Smooth muscle cell (in vitro differentiated cells): ENCODE results near the gene UGT1A8. TPM values are rescaled to one million over a fixed set of nuclear protein-coding genes. Genes with fewer than 3 reads are reported as not detected.

Experiments used
- DNase-seq: peaks from one replicate; lab custom pipeline; 2025; ENCODE audit not compliant: unreplicated experiment; lab: John Stamatoyannopoulos, UW
- H2AFZ ChIP-seq: fragments of 200-600 bp; sonication (generic); 2 replicates; pipeline ENCODE4 v1.6.0; 2016; ENCODE audit warnings: antibody characterized with exemption, low read depth, mild to moderate bottlenecking
- H3F3A ChIP-seq: fragments of 200-600 bp; sonication (generic); 2 replicates; pipeline ENCODE4 v1.6.0; 2017; ENCODE audit warnings: antibody characterized with exemption, low read depth
- H3K27ac ChIP-seq: fragments of 200-600 bp; sonication (generic); 2 replicates; pipeline ENCODE4 v1.5.1; 2016; ENCODE audit warnings: low read depth, mild to moderate bottlenecking
- H3K27me3 ChIP-seq: fragments of 200-600 bp; sonication (generic); 2 replicates; pipeline ENCODE4 v1.6.1; 2016; ENCODE audit warnings: low read depth, mild to moderate bottlenecking
- H3K36me3 ChIP-seq: fragments of 200-600 bp; sonication (generic); 2 replicates; pipeline ENCODE4 v1.5.1; 2016; ENCODE audit warnings: low read depth
- H3K4me1 ChIP-seq: fragments of 200-600 bp; sonication (generic); 2 replicates; pipeline ENCODE4 v1.5.1; 2016; ENCODE audit warnings: low read depth
- H3K4me2 ChIP-seq: fragments of 200-600 bp; sonication (generic); 2 replicates; pipeline ENCODE4 v1.6.0; 2016; ENCODE audit warnings: mild to moderate bottlenecking
- H3K4me3 ChIP-seq: fragments of 200-600 bp; sonication (generic); 2 replicates; pipeline ENCODE4 v1.5.1; 2016; ENCODE audit warnings: mild to moderate bottlenecking
- H3K79me2 ChIP-seq: fragments of 200-600 bp; sonication (generic); 2 replicates; pipeline ENCODE4 v1.6.0; 2016; ENCODE audit warnings: low read depth, mild to moderate bottlenecking
- H3K9ac ChIP-seq: fragments of 200-600 bp; sonication (generic); 2 replicates; pipeline ENCODE4 v1.6.0; 2016; ENCODE audit warnings: low read depth
- H3K9me3 ChIP-seq: fragments of 200-600 bp; sonication (generic); replicated peaks from 2 replicates; pipeline ENCODE4 v1.5.1; 2016; ENCODE audit warnings: low read depth
- H4K20me1 ChIP-seq: fragments of 200-600 bp; sonication (generic); 2 replicates; pipeline ENCODE4 v1.6.0; 2016; ENCODE audit warnings: low read depth
- CTCF ChIP-seq: fragments of 200-600 bp; sonication (generic); IDR thresholded peaks from 2 replicates; pipeline ENCODE4 v1.5.1; 2017; ENCODE audit warnings: borderline replicate concordance, mild to moderate bottlenecking, antibody characterized with exemption; ENCODE audit not compliant: insufficient read depth, poor library complexity, severe bottlenecking
- WGBS: methylation state at CpG from one replicate; pipeline ENCODE4 v1.1.7; 2016; ENCODE audit warnings: low lambda C conversion rate; 5-methylcytosine and 5-hydroxymethylcytosine counted together
- polyA plus RNA-seq: library from polyadenylated mRNA; unstranded; fragments of >200 nt; fragmentation: Nextera tagmentation; extraction: Ambion mirVana; gene quantifications from 2 replicates; pipeline ENCODE4 v1.2.1, GENCODE V29; 2016
- total RNA-seq: library from RNA; depleted of rRNA; stranded (reverse); fragments of >200 nt; gene quantifications from 2 replicates; pipeline ENCODE4 v1.2.3, GENCODE V29; 2014

UGT1A8 gene
- total and polyA plus RNA-seq, 2 experiments from 2014 or later = not detected

GRCh38 chr2:233793465-233794127 is 176.2 kb downstream of the UGT1A8 start:
- Histone ChIP-seq H3K27me3 (no peaks in the 10 kb centered on the region), H3F3A (no peaks in the 10 kb centered on the region), H3K36me3 (no peaks in the 10 kb centered on the region), H3K27ac (no peak overlapping the region), H3K4me3 (no peak overlapping the region), H4K20me1 (no peaks in the 10 kb centered on the region), H2AFZ (no peak overlapping the region), H3K4me2 (no peak overlapping the region), H3K9ac (no peak overlapping the region), H3K9me3 (no peaks in the 10 kb centered on the region), H3K4me1 (no peaks in the 10 kb centered on the region), H3K79me2 (no peaks in the 10 kb centered on the region)
- no peak for DNase-seq
- TF ChIP-seq CTCF = no peak
- WGBS = 90% methylated on average over 18 of the region's 18 CpGs

- no peak overlapping the region for H3K4me2 ChIP-seq
- H3K27ac ChIP-seq = no peak overlapping the region
- no peak overlapping the region for H3K9ac ChIP-seq
- DNase-seq = no peak
- no peak overlapping the region for H2AFZ ChIP-seq
- H3K9me3 ChIP-seq = no peaks in the 10 kb centered on the region
- H3F3A ChIP-seq = no peaks in the 10 kb centered on the region
- TF ChIP-seq CTCF = no peak
- H4K20me1 ChIP-seq = no peaks in the 10 kb centered on the region
- H3K4me3 ChIP-seq = no peak overlapping the region
- no peaks in the 10 kb centered on the region for H3K27me3 ChIP-seq
- H3K36me3 ChIP-seq = no peaks in the 10 kb centered on the region
- 93% methylated on average over 17 of the region's 17 CpGs for WGBS
- no peaks in the 10 kb centered on the region for H3K4me1 ChIP-seq
- H3K79me2 ChIP-seq = no peaks in the 10 kb centered on the region
Measured at GRCh38 chr2:233794128-233794658, 176.8 kb downstream of the UGT1A8 start.

- H3K9me3 ChIP-seq = no peaks in the 10 kb centered on the region
- H3K4me1 ChIP-seq = no peaks in the 10 kb centered on the region
- WGBS = 93% methylated on average over 13 of the region's 13 CpGs
- DNase-seq = no peak
- no peak overlapping the region for H3K4me2 ChIP-seq
- H3F3A ChIP-seq = no peaks in the 10 kb centered on the region
- no peak overlapping the region for H3K4me3 ChIP-seq
- H3K9ac ChIP-seq = no peak overlapping the region
- H3K79me2 ChIP-seq = no peaks in the 10 kb centered on the region
- no peak overlapping the region for H2AFZ ChIP-seq
- no peaks in the 10 kb centered on the region for H3K27me3 ChIP-seq
- no peaks in the 10 kb centered on the region for H3K36me3 ChIP-seq
- H3K27ac ChIP-seq = no peak overlapping the region
- no peak for TF ChIP-seq CTCF
- no peaks in the 10 kb centered on the region for H4K20me1 ChIP-seq
Measured at GRCh38 chr2:233795735-233796171, 178.3 kb downstream of the UGT1A8 start.

- no peaks in the 10 kb centered on the region for H3K9me3 ChIP-seq
- no peak overlapping the region for H3K27ac ChIP-seq
- H3K4me2 ChIP-seq = no peak overlapping the region
- H3K9ac ChIP-seq = no peak overlapping the region
- H3K79me2 ChIP-seq = no peaks in the 10 kb centered on the region
- no peaks in the 10 kb centered on the region for H3K36me3 ChIP-seq
- no peak for DNase-seq
- H3F3A ChIP-seq = no peaks in the 10 kb centered on the region
- H2AFZ ChIP-seq = no peak overlapping the region
- no peaks in the 10 kb centered on the region for H3K27me3 ChIP-seq
- H3K4me1 ChIP-seq = no peaks in the 10 kb centered on the region
- WGBS = 85% methylated on average over 9 of the region's 9 CpGs
- no peak for TF ChIP-seq CTCF
- H4K20me1 ChIP-seq = no peaks in the 10 kb centered on the region
- no peak overlapping the region for H3K4me3 ChIP-seq
Measured at GRCh38 chr2:233796254-233796653, 178.8 kb downstream of the UGT1A8 start.
